ENCODE data around the gene CENPP.

CENPP gene

DNA sequence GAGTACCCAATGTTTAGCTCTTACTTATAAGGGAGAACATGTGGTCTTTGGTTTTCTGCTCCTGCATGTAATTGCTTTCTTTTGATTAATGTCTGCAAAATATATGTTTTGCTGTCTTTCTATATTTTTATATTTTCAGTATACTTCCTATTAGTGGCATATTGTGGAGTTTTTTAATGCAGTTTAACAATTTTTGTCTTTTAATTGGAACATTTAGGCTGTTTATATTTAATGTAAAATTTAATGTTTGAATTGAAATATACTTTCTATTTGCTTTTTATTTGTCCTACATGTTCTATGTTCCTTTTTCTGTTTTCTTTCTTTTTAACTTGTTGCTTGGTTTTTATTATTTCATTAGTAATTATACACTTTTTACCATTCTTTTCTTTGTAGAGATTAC lies 205.1 kb downstream of the CENPP start:
- no peak overlapping the region for H2AFZ ChIP-seq (ENCODE audit: low read length, unreplicated experiment)
- H3K79me2 ChIP-seq (ENCODE audit: control insufficient read depth, insufficient read depth, low read length, unreplicated experiment): no peaks in the 10 kb centered on the region
- H3K36me3 ChIP-seq (ENCODE audit: insufficient read depth, low read length): no peaks in the 10 kb centered on the region
- H3K4me3 ChIP-seq (ENCODE audit: low read depth, low read length): no peak overlapping the region
- H3K4me1 ChIP-seq (ENCODE audit: control insufficient read depth, insufficient read depth, low read length, unreplicated experiment): peaks cover 12% of the 10 kb centered on the region
- no peak overlapping the region for H3K27ac ChIP-seq (ENCODE audit: low read depth, low read length)
- no peaks in the 10 kb centered on the region for H3K27me3 ChIP-seq (ENCODE audit: insufficient read depth, low read length)

DNA sequence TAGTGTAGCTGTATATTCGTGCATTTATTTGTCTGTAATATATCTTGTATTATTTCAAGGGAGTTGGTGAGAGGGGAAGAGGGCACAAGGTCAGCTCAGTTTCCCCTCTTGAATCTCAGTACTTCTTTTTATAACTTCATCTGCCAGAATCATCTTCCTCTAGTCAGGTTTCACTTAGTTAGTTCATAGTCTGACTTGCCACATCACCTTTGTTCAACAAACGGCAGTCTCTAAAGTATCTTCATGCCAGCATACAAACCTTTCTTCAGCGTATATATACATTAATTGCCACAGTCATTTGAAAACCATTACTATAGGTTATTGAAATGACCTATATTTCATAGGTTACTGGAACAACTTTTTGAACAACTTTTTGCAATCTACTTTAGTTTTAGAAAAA lies 208.5 kb downstream of the CENPP start:
- Histone ChIP-seq H3K27ac (ENCODE audit: low read depth, low read length) (no peak overlapping the region), H3K36me3 (ENCODE audit: insufficient read depth, low read length) (no peaks in the 10 kb centered on the region), H3K27me3 (ENCODE audit: insufficient read depth, low read length) (no peaks in the 10 kb centered on the region), H3K4me3 (ENCODE audit: low read depth, low read length) (peak overlapping the region; percentile 67), H3K79me2 (ENCODE audit: control insufficient read depth, insufficient read depth, low read length, unreplicated experiment) (no peaks in the 10 kb centered on the region), H3K4me1 (ENCODE audit: control insufficient read depth, insufficient read depth, low read length, unreplicated experiment) (peaks cover 27% of the 10 kb centered on the region), H2AFZ (ENCODE audit: low read length, unreplicated experiment) (peak overlapping the region; percentile 44)

DNA sequence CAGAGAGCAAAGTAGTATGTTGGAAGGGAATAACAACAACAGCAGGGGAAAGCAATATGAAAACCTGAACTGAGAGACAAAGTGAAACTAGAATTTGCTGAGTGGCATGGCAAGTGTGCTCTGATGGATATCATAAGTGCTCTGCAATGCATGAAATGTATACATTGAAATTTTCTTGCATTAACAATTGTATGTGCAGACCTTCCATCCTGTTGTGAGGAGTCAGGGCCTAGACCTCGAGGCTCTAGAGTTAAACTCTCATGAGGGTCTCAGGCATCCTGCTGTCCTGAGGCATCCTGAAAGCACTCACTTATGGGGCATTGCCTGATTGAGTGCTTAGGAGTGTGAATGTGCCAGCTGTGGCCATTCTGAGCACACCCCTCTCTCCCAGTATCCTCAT lies 208.9 kb downstream of the CENPP start:
- Histone ChIP-seq H3K27ac (ENCODE audit: low read depth, low read length) (0 out of 2 replicates have a peak overlapping the region, but pooled peaks have one; percentile 28), H3K79me2 (ENCODE audit: control insufficient read depth, insufficient read depth, low read length, unreplicated experiment) (no peaks in the 10 kb centered on the region), H2AFZ (ENCODE audit: low read length, unreplicated experiment) (peak overlapping the region; percentile 71), H3K4me1 (ENCODE audit: control insufficient read depth, insufficient read depth, low read length, unreplicated experiment) (peaks cover 27% of the 10 kb centered on the region), H3K4me3 (ENCODE audit: low read depth, low read length) (peak overlapping the region; percentile 67), H3K36me3 (ENCODE audit: insufficient read depth, low read length) (no peaks in the 10 kb centered on the region), H3K27me3 (ENCODE audit: insufficient read depth, low read length) (no peaks in the 10 kb centered on the region)

DNA sequence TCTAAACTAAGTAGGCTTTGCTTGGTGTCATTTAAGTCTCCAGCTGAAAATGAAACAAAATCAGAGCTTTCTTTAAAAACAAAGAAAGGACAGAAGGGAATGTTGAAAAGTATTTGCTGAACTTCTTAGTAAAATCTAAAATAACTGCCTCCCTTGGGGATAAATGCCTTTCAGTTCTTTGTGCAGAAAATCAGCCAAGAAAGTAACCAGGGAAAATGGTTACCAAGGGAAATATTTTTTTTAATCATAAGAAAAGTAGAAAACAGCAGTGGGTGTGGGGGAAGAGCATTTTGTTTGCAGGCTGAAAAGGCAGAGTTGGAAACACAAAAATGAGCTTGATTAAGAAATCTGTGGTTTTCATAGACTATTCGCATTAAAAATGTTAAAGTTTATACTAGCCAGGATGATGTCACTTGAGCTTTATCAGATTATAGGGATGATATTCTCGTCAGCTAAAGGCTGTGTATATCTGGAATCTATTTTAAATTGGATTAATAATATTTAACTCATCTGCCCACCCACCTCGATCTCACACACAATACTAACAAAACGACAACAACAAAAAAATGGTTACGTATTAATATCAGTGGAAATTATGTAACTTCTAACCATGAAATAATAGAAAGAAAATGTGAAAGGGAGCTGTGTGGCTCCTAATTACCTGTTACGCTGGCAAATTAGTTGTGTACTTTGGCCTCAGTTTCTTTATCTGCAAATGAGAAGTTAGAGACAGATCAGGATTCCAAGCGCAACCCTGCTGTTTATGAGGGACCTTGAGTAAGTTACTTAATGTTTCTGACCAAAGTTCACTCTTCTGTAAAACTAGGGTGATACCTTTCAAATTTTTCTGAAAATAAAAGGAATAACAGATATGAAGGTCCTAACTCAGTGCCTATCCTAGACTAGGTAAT lies 210.4 kb downstream of the CENPP start, which contains the start of gene ECM2:
TSS of gene ECM2 (minus strand) at position 51 of the 911 bp plus-strand sequence. CDS start 13,124 bp downstream, outside the sequence.
- Histone ChIP-seq H3K27me3 (ENCODE audit: insufficient read depth, low read length) (no peaks in the 10 kb centered on the region), H3K4me3 (ENCODE audit: low read depth, low read length) (peak within 1 kb of the TSS; percentile 67), H3K36me3 (ENCODE audit: insufficient read depth, low read length) (no peaks in the 10 kb centered on the region), H2AFZ (ENCODE audit: low read length, unreplicated experiment) (peak within 1 kb of the TSS; percentile 71), H3K4me1 (ENCODE audit: control insufficient read depth, insufficient read depth, low read length, unreplicated experiment) (peaks cover 27% of the 10 kb centered on the region), H3K79me2 (ENCODE audit: control insufficient read depth, insufficient read depth, low read length, unreplicated experiment) (no peaks in the 10 kb centered on the region), H3K27ac (ENCODE audit: low read depth, low read length) (peak within 1 kb of the TSS; percentile 45)

DNA sequence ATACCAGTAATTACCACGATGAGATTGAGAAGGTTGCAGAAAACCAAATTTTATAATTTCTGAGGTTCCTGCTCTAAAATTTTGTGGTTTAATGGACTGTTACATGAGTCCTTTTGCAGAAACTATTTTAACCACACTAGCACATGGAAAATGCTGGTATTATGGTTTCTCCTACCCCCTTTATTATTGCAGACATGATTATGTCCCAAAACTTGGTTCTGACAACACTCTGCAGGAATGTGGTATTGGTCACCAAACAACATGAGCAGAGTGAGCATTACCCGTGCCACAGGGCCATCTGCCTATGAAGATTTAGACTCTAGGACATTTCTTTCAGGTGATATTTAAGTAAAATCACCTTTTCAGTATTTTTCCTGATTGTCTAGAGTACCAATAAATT lies 212.8 kb downstream of the CENPP start:
- Histone ChIP-seq H3K4me1 (ENCODE audit: control insufficient read depth, insufficient read depth, low read length, unreplicated experiment) (peaks cover 27% of the 10 kb centered on the region), H3K4me3 (ENCODE audit: low read depth, low read length) (no peak overlapping the region), H3K27ac (ENCODE audit: low read depth, low read length) (no peak overlapping the region), H3K27me3 (ENCODE audit: insufficient read depth, low read length) (no peaks in the 10 kb centered on the region), H2AFZ (ENCODE audit: low read length, unreplicated experiment) (no peak overlapping the region), H3K79me2 (ENCODE audit: control insufficient read depth, insufficient read depth, low read length, unreplicated experiment) (no peaks in the 10 kb centered on the region), H3K36me3 (ENCODE audit: insufficient read depth, low read length) (no peaks in the 10 kb centered on the region)

DNA sequence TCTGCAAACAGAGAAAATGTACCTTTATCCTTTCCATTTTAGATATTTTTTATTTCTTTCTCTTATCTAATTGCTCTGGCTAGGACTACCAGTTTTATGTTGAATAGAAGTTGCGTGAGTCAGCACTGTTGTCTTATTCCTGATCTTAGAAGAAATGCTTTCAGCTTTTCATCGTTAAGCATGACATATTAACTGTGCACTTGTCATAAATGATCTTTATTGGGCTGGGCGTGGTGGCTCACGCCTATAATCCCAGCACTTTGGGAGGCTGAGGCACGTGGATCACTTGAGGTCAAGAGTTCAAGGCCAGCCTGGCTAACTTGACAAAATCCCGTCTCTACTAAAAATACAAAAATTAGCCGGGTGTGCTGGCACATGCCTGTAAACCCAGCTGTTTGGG lies 218.2 kb downstream of the CENPP start:
- no peaks in the 10 kb centered on the region for H3K27me3 ChIP-seq (ENCODE audit: insufficient read depth, low read length)
- no peaks in the 10 kb centered on the region for H3K36me3 ChIP-seq (ENCODE audit: insufficient read depth, low read length)
- H3K4me3 ChIP-seq (ENCODE audit: low read depth, low read length): no peak overlapping the region
- H2AFZ ChIP-seq (ENCODE audit: low read length, unreplicated experiment): no peak overlapping the region
- no peaks in the 10 kb centered on the region for H3K79me2 ChIP-seq (ENCODE audit: control insufficient read depth, insufficient read depth, low read length, unreplicated experiment)
- H3K27ac ChIP-seq (ENCODE audit: low read depth, low read length): no peak overlapping the region
- H3K4me1 ChIP-seq (ENCODE audit: control insufficient read depth, insufficient read depth, low read length, unreplicated experiment): no peaks in the 10 kb centered on the region

DNA sequence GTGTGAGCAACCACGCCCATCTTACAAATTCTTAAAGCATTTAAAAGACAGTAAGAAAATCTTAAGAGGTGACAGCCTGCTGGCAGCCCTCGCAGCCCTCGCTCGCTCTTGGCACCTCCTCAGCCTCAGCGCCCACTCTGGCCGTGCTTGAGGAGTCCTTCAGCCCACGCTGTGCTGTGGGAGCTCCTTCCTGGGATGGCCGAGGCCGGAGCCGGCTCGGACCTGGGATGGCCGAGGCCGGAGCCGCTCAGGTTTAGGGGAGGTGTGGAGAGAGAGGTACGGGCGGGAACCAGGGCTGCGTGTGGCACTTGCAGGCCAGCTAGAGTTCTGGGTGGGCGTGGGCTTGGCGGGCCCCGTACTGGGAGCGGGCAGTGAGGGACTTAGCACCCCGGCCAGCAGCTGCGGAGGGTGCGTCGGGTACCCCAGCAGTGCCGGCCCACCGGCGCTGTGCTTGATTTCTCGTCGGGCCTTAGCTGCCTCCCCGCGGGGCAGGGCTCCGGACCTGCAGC lies 219.3 kb downstream of the CENPP start:
- Histone ChIP-seq H3K36me3 (ENCODE audit: insufficient read depth, low read length) (no peaks in the 10 kb centered on the region), H3K4me3 (ENCODE audit: low read depth, low read length) (no peak overlapping the region), H3K27me3 (ENCODE audit: insufficient read depth, low read length) (no peaks in the 10 kb centered on the region), H3K79me2 (ENCODE audit: control insufficient read depth, insufficient read depth, low read length, unreplicated experiment) (no peaks in the 10 kb centered on the region), H3K4me1 (ENCODE audit: control insufficient read depth, insufficient read depth, low read length, unreplicated experiment) (no peaks in the 10 kb centered on the region), H2AFZ (ENCODE audit: low read length, unreplicated experiment) (no peak overlapping the region), H3K27ac (ENCODE audit: low read depth, low read length) (no peak overlapping the region)

DNA sequence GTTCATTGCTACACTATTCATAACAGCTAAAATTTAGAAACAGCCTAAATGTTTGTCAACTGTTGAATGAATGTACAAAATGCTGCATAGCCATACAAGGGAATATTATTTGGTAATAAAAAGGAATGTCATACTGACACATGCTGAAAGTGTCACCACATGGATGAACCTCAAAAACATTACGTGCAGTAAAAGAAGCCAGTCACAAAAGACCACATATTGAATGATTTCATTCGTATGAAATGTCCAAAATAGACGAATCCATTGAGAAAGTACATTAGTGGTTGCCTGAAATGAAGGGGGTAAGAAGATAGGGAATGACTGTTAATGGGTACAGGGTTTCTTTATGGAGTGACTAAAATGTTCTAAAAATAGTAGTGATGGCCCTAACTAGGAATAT lies 221.6 kb downstream of the CENPP start:
- Histone ChIP-seq H2AFZ (ENCODE audit: low read length, unreplicated experiment) (no peak overlapping the region), H3K79me2 (ENCODE audit: control insufficient read depth, insufficient read depth, low read length, unreplicated experiment) (no peaks in the 10 kb centered on the region), H3K36me3 (ENCODE audit: insufficient read depth, low read length) (no peaks in the 10 kb centered on the region), H3K27ac (ENCODE audit: low read depth, low read length) (no peak overlapping the region), H3K27me3 (ENCODE audit: insufficient read depth, low read length) (no peaks in the 10 kb centered on the region), H3K4me3 (ENCODE audit: low read depth, low read length) (no peak overlapping the region), H3K4me1 (ENCODE audit: control insufficient read depth, insufficient read depth, low read length, unreplicated experiment) (no peaks in the 10 kb centered on the region)

DNA sequence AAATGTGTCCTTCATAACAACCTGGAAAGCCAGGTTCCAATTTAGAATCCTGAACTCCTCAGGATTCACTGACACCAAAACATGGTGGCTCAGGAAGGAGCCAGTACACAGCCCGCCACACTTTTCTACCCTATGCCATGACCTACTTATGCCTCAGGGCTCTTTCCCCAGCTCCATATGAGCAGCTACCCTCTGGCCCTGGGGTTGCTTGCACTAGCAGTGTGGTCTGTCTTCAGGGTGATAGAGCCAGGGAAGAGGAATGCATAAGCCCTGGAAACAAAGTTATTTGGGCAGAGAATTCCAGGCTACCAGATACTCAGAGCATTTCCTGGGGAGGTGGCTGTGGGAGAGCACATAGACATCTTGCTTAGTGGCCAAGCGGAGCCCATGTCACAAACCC lies 225.0 kb downstream of the CENPP start:
- Histone ChIP-seq H3K36me3 (ENCODE audit: insufficient read depth, low read length) (no peaks in the 10 kb centered on the region), H3K4me3 (ENCODE audit: low read depth, low read length) (no peak overlapping the region), H2AFZ (ENCODE audit: low read length, unreplicated experiment) (no peak overlapping the region), H3K79me2 (ENCODE audit: control insufficient read depth, insufficient read depth, low read length, unreplicated experiment) (no peaks in the 10 kb centered on the region), H3K4me1 (ENCODE audit: control insufficient read depth, insufficient read depth, low read length, unreplicated experiment) (no peaks in the 10 kb centered on the region), H3K27me3 (ENCODE audit: insufficient read depth, low read length) (no peaks in the 10 kb centered on the region), H3K27ac (ENCODE audit: low read depth, low read length) (no peak overlapping the region)

DNA sequence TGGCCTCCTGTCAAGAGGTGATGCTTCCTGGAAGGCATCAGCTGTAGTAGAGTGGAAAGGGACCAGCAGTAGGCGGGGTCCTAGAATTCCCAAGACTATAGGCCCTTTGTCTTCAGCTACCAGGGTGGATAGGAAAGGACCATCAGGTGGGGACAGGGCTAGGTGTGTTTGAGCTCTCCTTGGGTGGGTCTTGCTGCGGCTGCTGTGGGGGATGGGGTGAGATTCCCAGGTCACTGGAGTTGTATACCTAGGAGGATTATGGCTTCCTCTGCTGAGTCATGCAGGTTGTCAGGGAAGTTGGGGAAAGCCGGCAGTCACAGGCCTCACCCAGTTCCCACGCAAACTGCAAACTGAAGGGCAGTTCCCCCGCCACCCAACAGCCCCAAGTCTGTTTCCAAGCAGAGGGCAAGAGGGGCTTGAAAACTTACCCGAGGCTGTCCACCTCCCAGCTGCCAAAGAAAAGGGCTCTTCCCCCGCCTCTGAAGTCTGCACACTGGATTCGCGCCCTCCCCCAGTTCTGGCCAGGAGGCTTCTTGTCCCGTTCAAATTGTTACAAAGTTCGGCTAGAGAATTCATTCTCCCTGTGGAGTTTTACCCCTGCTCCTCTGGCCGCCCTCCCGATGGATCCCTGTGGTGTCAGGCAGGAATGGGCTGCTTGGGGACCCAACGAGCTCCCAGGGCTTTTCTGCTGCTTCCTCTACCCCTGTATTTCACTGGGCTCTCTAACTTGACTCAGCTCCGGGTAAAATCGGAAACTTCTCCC lies 233.0 kb downstream of the CENPP start:
- Histone ChIP-seq H3K36me3 (ENCODE audit: insufficient read depth, low read length) (no peaks in the 10 kb centered on the region), H3K79me2 (ENCODE audit: control insufficient read depth, insufficient read depth, low read length, unreplicated experiment) (no peaks in the 10 kb centered on the region), H2AFZ (ENCODE audit: low read length, unreplicated experiment) (no peak overlapping the region), H3K4me1 (ENCODE audit: control insufficient read depth, insufficient read depth, low read length, unreplicated experiment) (no peaks in the 10 kb centered on the region), H3K27ac (ENCODE audit: low read depth, low read length) (no peak overlapping the region), H3K27me3 (ENCODE audit: insufficient read depth, low read length) (no peaks in the 10 kb centered on the region), H3K4me3 (ENCODE audit: low read depth, low read length) (no peak overlapping the region)
